GM18907 (cell line): Measurements from ENCODE around the gene SYNPO.

Experiments used
- ATAC-seq: cut with Tn5 transposase; IDR thresholded peaks from one replicate; pipeline ENCODE4 v1.9.1; 2021; ENCODE audit warnings: mild to moderate bottlenecking, moderate library complexity; ENCODE audit not compliant: unreplicated experiment

The SYNPO gene

GRCh38 chr5:150625164-150625535, 15.3 kb upstream of the SYNPO start:
- no peak for ATAC-seq

GRCh38 chr5:150625831-150626746, 14.4 kb upstream of the SYNPO start:
- ATAC-seq = peak; percentile 67

- no peak for ATAC-seq
These were observed 13.6 kb upstream of the SYNPO start for GRCh38 chr5:150626853-150627276.

- no peak for ATAC-seq
These were observed 12.5 kb upstream of the SYNPO start for GRCh38 chr5:150627731-150628545.

GRCh38 chr5:150628936-150629485, 11.4 kb upstream of the SYNPO start:
- ATAC-seq = no peak

GRCh38 chr5:150630016-150630415, 10.4 kb upstream of the SYNPO start:
- ATAC-seq = no peak

GRCh38 chr5:150630461-150631325, 9.8 kb upstream of the SYNPO start:
- no peak for ATAC-seq

GRCh38 chr5:150631326-150631701, 9.1 kb upstream of the SYNPO start:
- no peak for ATAC-seq

GRCh38 chr5:150632305-150633160, 7.9 kb upstream of the SYNPO start:
- ATAC-seq = no peak

- no peak for ATAC-seq
These were observed 7.0 kb upstream of the SYNPO start for GRCh38 chr5:150633429-150633828.

GRCh38 chr5:150636391-150637244, 3.8 kb upstream of the SYNPO start:
- ATAC-seq = no peak

- ATAC-seq = no peak
These were observed 3.0 kb upstream of the SYNPO start for GRCh38 chr5:150637245-150638052.

GRCh38 chr5:150638053-150638444, 2.4 kb upstream of the SYNPO start:
- no peak for ATAC-seq

- ATAC-seq = no peak
These were observed 1.7 kb upstream of the SYNPO start for GRCh38 chr5:150638488-150639376.

- ATAC-seq = no peak
These were observed 1.1 kb upstream of the SYNPO start for GRCh38 chr5:150639377-150639692.

GRCh38 chr5:150639751-150640150, 709 bp upstream of the SYNPO start:
- no peak for ATAC-seq

- ATAC-seq = no peak
These were observed 628 bp downstream of the SYNPO start for GRCh38 chr5:150641006-150641570.
